CD4-positive, alpha-beta T cell (primary cell): ENCODE measurements around the gene CERT1. TPM values are rescaled to one million over a fixed set of nuclear protein-coding genes. Genes with fewer than 3 reads are reported as not detected.

ENCODE experiments used
- ATAC-seq: fragments of 200-7000 bp; cut with Tn5 transposase; one replicate; pipeline ENCODE4 v1.10.0; 2022; ENCODE audit warnings: mild to moderate bottlenecking; ENCODE audit not compliant: poor library complexity
- CTCF ChIA-PET: fragments of 350-600 bp; sonication (Branson Sonifier 250); formaldehyde crosslinking; loops from one replicate; lab custom pipeline; 2021; ENCODE audit warnings: antibody characterized with exemption, inconsistent platforms; lab: Charles Lee
- POLR2A ChIA-PET: fragments of 350-600 bp; sonication (Branson Sonifier 250); formaldehyde crosslinking; loops from one replicate; lab custom pipeline; 2021; ENCODE audit warnings: antibody characterized with exemption, inconsistent platforms; lab: Charles Lee
- DNase-seq, 14 experiments: peaks; one replicate each; pipeline ENCODE4 v3.0.0-alpha.2; 2013 to 2020; ENCODE audit warnings: mixed read lengths in 2 of 14
- H3K27ac ChIP-seq, 2 donors: one replicate each; pipeline versions ENCODE4 v1.5.1 to v1.7.0; 2013; ENCODE audit warnings: low read length in 2 of 2, low read depth in 1 of 2, mild to moderate bottlenecking in 1 of 2
- H3K27me3 ChIP-seq, 2 experiments: 1 replicate in 1 of 2; 2 replicates in 1 of 2; pipeline versions ENCODE4 v1.6.1 to v1.7.0; 2013; ENCODE audit warnings: low read length in 2 of 2, control low read depth in 1 of 2, mild to moderate bottlenecking in 1 of 2, moderate library complexity in 1 of 2; ENCODE audit not compliant: insufficient read depth in 2 of 2, control insufficient read depth in 1 of 2
- H3K36me3 ChIP-seq: one replicate; pipeline ENCODE4 v1.6.1; 2013; ENCODE audit warnings: low read length, control low read depth; ENCODE audit not compliant: insufficient read depth
- H3K4me1 ChIP-seq: one replicate; pipeline ENCODE4 v1.6.1; 2013; ENCODE audit warnings: low read length, control low read depth; ENCODE audit not compliant: insufficient read depth
- H3K4me3 ChIP-seq: one replicate; pipeline ENCODE4 v1.5.1; 2013; ENCODE audit warnings: mild to moderate bottlenecking, low read length, moderate library complexity
- H3K9me3 ChIP-seq, 2 experiments: 1 replicate in 1 of 2; 2 replicates in 1 of 2; pipeline versions ENCODE4 v1.6.1 to v1.7.0; 2013; ENCODE audit warnings: low read length in 2 of 2, mild to moderate bottlenecking in 2 of 2, control low read depth in 1 of 2, moderate library complexity in 1 of 2; ENCODE audit not compliant: control insufficient read depth in 1 of 2, insufficient read depth in 1 of 2
- H3K27ac Mint-ChIP-seq: one replicate; pipeline ENCODE4 v1.8.0; 2020; ENCODE audit warnings: mixed read lengths
- H3K27me3 Mint-ChIP-seq: one replicate; pipeline ENCODE4 v1.8.0; 2021; ENCODE audit warnings: mixed read lengths
- H3K36me3 Mint-ChIP-seq: one replicate; pipeline ENCODE4 v1.8.0; 2021; ENCODE audit warnings: low read depth, mixed read lengths
- H3K4me1 Mint-ChIP-seq: one replicate; pipeline ENCODE4 v1.8.0; 2021; ENCODE audit warnings: low read depth, mixed read lengths
- H3K4me3 Mint-ChIP-seq: one replicate; pipeline ENCODE4 v1.8.0; 2020; ENCODE audit warnings: mild to moderate bottlenecking, mixed read lengths
- H3K9me3 Mint-ChIP-seq: one replicate; pipeline ENCODE4 v1.8.0; 2020; ENCODE audit warnings: mixed read lengths
- intact Hi-C, 2 experiments: fragments of 100-400 bp; cut with DNase I in 1 of 2; cut with micrococcal nuclease in 1 of 2; formaldehyde crosslinking; loops; one replicate each; pipeline versions ENCODE4 v1.15.1 to v1.9.0; 2023 to 2025; cut with DNase I, micrococcal nuclease
- total RNA-seq, 174 experiments: library from RNA in 2 of 174; stranded (reverse) in 2 of 174; gene quantifications; one replicate each; pipeline ENCODE4 v1.2.3 and lab custom pipeline; 2021 to 2026
- TF ChIP-seq, protein P1 (sequence below): fragments of 200-600 bp; IDR thresholded peaks from one replicate; pipeline ENCODE4 v1.8.0; 2022; ENCODE audit warnings: antibody characterized with exemption, mild to moderate bottlenecking

The CERT1 gene
- total RNA-seq, 2 experiments from 2014 or later = 26.5 to 28.7 TPM

DNA sequence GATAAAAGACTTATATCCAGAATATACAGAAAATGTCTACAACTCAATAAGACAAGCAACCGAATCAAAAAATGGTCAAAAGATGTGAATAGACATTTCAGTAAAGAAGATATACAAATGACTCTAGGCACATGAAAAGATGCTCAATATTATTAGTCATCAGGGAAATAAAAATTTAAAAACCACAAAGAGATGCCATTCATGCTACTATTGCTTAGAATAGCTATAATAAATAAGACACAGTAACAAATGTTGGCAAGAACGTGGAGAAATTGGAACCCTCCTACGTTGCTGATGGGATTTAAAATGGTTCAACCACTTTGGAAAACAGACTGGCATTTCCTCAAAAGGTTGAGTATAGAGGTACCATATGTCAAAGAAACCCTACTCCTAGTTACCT is 40.0 kb upstream of the CERT1 start:
- TF ChIP-seq, protein P1, sequence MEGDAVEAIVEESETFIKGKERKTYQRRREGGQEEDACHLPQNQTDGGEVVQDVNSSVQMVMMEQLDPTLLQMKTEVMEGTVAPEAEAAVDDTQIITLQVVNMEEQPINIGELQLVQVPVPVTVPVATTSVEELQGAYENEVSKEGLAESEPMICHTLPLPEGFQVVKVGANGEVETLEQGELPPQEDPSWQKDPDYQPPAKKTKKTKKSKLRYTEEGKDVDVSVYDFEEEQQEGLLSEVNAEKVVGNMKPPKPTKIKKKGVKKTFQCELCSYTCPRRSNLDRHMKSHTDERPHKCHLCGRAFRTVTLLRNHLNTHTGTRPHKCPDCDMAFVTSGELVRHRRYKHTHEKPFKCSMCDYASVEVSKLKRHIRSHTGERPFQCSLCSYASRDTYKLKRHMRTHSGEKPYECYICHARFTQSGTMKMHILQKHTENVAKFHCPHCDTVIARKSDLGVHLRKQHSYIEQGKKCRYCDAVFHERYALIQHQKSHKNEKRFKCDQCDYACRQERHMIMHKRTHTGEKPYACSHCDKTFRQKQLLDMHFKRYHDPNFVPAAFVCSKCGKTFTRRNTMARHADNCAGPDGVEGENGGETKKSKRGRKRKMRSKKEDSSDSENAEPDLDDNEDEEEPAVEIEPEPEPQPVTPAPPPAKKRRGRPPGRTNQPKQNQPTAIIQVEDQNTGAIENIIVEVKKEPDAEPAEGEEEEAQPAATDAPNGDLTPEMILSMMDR = no peak
- peaks cover 21% of the 10 kb centered on the region for H3K36me3 ChIP-seq
- H3K36me3 Mint-ChIP-seq = peaks cover 81% of the 10 kb centered on the region

DNA sequence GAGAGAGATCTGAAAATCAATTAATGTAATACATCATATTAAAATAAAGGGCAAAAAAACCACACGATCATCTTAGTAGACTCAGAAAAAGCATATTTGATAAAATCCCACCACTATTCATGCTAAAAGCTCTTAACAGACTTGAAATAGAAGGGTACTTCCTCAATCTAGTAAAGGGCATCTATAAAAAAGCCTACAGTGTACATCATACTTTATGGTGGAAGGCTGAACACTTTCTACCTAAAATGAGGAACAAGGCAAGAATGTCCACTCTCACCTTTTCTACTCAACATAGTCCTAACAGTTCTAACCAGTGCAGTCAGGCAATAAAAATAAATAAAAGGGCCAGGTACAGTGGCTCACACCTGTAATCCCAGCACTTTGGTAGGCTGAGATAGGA is 39.2 kb upstream of the CERT1 start:
- H3K4me3 ChIP-seq = no peak overlapping the region
- no peak overlapping the region for H3K27ac Mint-ChIP-seq
- H3K4me3 Mint-ChIP-seq = no peak overlapping the region
- H3K27ac ChIP-seq = no peak overlapping the region
- H3K27me3 ChIP-seq = no peaks in the 10 kb centered on the region
- H3K9me3 Mint-ChIP-seq = no peaks in the 10 kb centered on the region
- CTCF ChIA-PET = no interaction called here
- H3K36me3 Mint-ChIP-seq = peaks cover 73% of the 10 kb centered on the region
- POLR2A ChIA-PET = no interaction called here
- no peak for DNase-seq
- no peaks in the 10 kb centered on the region for H3K4me1 Mint-ChIP-seq
- no peak for ATAC-seq
- TF ChIP-seq, protein P1 = no peak
- H3K4me1 ChIP-seq = no peaks in the 10 kb centered on the region
- no peaks in the 10 kb centered on the region for H3K27me3 Mint-ChIP-seq
- intact Hi-C loops = no loop called here
- no peaks in the 10 kb centered on the region for H3K9me3 ChIP-seq
- peaks cover 21% of the 10 kb centered on the region for H3K36me3 ChIP-seq

More for the DNA sequence above, 40.0 kb upstream of the CERT1 start:
- Histone ChIP-seq H3K27ac (no peak overlapping the region), H3K4me3 (no peak overlapping the region), H3K27me3 (no peaks in the 10 kb centered on the region), H3K4me1 (no peaks in the 10 kb centered on the region), H3K9me3 (no peaks in the 10 kb centered on the region)
- Mint-ChIP-seq H3K4me1 (no peaks in the 10 kb centered on the region), H3K4me3 (no peak overlapping the region), H3K27ac (no peak overlapping the region), H3K9me3 (no peaks in the 10 kb centered on the region), H3K27me3 (no peaks in the 10 kb centered on the region)
- DNase-seq (no peak), ATAC-seq (no peak)
- intact Hi-C loops = no loop called here
- CTCF ChIA-PET = no interaction called here
- POLR2A ChIA-PET = interaction anchor here (0.5 kb wide), 1 partner anchor 79 kb away, joined by 3 read pairs; no protein-coding TSS in a partner anchor

DNA sequence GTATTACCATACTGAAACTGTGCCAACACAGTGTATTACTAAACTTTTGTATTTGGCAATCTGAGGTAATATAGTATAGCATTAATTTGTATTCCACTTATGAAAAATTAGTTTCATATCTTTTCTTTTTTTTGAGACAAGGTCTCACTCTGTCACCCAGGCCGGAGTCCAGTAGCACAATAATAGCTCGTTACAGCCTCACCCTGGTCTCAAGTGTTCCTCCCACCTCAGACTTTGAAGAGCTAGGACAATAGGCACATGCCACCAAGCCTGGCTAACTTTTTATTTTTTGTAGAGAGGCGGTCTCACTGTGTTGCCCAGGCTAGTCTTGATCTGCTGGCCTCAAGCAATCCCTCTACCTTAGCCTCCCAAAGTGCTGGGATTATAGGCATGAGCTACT is 36.4 kb upstream of the CERT1 start:
- Histone ChIP-seq H3K27ac (no peak overlapping the region), H3K4me1 (no peaks in the 10 kb centered on the region), H3K9me3 (no peaks in the 10 kb centered on the region), H3K4me3 (no peak overlapping the region), H3K36me3 (peaks cover 15% of the 10 kb centered on the region), H3K27me3 (no peaks in the 10 kb centered on the region)
- Mint-ChIP-seq H3K9me3 (no peaks in the 10 kb centered on the region), H3K36me3 (peaks cover 57% of the 10 kb centered on the region), H3K4me3 (no peak overlapping the region), H3K27ac (no peak overlapping the region), H3K4me1 (no peaks in the 10 kb centered on the region), H3K27me3 (no peaks in the 10 kb centered on the region)
- POLR2A ChIA-PET = no interaction called here
- ATAC-seq = no peak
- DNase-seq = no peak
- TF ChIP-seq, protein P1 = no peak
- intact Hi-C loops = no loop called here
- CTCF ChIA-PET = no interaction called here
